GM19099 (cell line): Measurements from ENCODE around the gene ARID3B.

Source experiments
- POLR2A ChIP-seq: IDR thresholded peaks from 3 replicates; pipeline ENCODE4 v1.6.1; 2011; ENCODE audit warnings: low read depth; ENCODE audit not compliant: insufficient read length; ENCODE audit errors: extremely low read depth

ARID3B gene

DNA sequence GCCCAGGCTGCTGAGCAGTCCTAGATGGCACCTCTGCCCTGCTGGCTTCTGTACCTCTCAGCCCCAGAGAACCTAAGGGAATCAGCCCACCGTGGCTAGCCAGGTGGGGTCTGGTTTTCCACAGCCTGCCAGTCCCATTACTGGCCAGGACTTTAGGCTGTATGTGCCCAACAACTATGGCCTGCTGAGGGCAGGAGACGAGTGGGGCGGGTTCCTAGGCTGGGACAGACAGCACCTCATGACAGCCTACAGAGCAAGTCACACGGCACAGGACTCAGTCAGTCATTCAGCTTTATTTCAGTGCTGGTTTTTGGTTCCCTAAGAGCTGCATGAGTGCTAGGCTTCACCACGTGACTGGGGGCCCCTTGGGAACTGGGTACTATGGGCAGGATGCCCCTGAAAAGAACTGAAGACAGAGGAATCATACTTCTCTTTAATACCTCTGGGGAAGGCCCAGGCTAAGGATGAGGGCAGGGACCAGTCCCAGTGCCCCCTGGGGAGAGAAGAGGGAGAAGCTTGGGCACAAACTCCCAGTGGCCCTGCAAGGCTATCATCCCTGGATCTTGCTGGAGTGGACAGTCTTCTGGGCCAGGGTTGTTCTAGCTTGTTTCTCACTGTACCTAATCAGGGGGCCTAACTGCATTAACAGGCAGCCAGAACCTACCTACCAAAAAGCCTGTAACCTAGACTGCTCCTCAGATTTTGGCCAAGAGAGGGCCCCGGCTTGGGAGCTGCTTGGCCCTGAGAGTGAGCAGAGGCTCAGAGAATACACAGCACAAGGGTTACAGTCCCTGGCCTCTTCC is 89.5 kb downstream of the ARID3B start:
- no peak for TF ChIP-seq POLR2A

DNA sequence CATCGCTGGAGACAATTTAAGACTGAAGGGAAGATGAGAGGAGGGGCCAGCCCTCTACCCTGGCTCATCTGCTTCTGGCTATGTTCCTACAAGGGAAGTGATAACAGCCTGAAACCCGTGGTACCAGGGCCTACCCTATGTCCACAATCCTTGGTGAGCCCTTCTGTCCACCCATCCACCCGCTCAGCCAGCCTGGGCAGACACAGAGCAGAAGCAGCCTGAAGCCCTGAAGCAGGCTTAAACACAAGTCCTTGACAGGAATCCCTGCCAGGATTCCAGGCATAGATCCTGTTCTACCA is 90.0 kb downstream of the ARID3B start:
- TF ChIP-seq POLR2A, result no peak

- TF ChIP-seq POLR2A, result no peak
Measured at GRCh38 chr15:74631408-74631807, 90.4 kb downstream of the ARID3B start.

DNA sequence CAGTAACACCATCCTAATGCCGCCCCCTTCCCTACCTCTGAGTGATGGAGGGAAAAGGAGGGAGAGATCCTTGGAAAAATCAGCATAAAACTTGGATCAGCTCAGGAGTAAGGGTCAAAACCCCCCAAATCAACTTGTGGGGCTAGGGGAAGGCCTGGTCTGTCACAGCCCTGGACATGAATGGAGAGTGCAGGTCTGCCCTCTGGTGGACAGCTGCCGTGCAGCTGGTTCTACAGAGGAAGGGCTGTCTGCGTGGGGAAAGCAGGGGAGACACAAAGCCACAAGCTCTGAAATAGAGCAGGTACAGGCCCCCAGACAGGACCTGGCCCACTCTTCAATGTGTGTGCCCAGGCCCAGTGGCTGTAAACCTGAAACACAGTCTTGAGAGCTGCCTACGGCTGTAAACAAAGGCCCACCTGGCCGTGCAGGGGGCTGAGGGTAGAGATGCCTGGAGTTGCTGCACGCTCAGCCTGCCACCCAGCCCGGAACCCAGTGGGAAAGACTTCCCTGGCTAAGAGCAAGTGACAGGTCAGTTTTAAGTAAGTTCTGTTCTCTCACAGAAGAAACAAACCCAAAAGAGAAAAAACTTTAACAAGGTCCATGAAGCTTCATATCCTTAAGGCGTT is 91.0 kb downstream of the ARID3B start:
- no peak for TF ChIP-seq POLR2A

DNA sequence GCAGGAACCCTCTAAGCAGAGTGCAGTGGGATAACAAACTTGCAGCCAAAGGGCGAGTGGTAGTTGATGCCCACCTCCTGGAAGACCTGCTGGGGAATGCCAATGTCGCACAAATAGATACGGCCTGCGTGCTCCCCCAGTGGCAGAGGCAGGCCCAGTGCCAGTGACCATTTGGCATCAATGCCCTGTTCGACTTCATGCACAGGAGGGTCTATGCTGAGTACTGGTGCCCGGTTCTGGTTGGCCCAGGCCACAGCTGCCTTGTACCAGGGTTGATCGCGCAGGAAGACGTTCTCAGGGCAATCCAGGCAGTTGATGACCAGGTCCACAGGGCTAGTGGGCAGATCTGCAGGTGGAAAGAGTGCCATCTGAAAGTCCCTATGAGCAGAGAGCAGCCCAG is 91.6 kb downstream of the ARID3B start:
- no peak for TF ChIP-seq POLR2A

DNA sequence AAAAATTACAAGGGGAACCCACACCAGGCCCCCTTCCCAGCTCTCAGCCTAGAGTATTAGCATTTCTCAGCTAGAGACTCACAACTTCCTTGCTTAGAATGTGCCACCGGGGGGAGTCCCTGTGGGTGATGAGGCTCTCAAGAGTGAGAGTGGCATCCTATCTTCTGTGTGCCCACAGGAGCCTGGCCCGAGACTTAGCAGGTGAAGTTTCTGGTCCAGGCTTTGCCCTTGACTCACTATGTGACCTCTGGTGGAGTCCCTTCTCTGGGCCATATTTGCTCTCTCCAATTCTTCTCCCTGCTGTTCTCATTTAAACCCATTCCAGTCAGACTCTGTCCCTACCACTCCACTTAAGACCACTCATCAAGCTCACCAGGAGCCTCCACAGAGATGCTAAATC is 92.8 kb downstream of the ARID3B start:
- no peak for TF ChIP-seq POLR2A

- TF ChIP-seq POLR2A, result no peak
Measured at GRCh38 chr15:74635228-74635627, 94.2 kb downstream of the ARID3B start.

GRCh38 chr15:74636984-74637383 is 96.0 kb downstream of the ARID3B start:
- no peak for TF ChIP-seq POLR2A

DNA sequence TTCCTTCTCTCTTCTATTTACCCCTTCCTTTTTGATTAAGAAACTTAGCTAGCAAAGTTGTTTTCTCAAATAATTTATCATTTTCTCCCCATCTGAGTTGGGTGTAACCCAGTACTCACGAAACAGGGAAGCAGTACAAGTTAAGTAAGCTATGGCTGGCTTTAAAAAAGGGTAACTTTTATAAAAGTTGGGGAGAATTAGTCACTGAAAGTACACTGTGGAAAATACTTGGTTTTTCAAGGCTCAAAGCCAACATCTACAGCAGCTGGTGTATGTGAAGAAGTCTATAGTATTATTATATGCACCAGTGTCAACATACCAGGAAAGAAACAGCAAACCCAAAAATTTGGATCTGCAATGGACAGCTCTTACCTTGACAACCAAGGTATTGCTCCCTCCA is 100.1 kb downstream of the ARID3B start:
- TF ChIP-seq POLR2A, result no peak

DNA sequence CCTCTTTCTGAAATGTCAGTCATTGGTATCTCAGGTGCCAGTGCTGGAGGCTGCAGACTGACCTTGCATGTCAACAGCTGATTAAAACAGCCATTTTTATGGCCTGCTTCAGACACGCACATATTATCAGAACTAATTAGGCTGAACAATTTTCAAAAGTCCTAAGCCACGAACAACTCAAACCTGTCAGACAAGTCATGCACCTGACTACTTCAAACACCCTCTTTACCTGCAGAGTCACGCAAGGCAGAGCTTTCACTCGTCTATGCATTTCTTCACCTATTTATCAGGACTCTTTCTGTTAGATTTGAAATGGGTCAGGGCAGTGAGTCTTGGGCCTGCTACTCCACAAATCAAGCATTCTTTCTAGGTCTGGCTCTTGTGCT is 101.3 kb downstream of the ARID3B start:
- no peak for TF ChIP-seq POLR2A

DNA sequence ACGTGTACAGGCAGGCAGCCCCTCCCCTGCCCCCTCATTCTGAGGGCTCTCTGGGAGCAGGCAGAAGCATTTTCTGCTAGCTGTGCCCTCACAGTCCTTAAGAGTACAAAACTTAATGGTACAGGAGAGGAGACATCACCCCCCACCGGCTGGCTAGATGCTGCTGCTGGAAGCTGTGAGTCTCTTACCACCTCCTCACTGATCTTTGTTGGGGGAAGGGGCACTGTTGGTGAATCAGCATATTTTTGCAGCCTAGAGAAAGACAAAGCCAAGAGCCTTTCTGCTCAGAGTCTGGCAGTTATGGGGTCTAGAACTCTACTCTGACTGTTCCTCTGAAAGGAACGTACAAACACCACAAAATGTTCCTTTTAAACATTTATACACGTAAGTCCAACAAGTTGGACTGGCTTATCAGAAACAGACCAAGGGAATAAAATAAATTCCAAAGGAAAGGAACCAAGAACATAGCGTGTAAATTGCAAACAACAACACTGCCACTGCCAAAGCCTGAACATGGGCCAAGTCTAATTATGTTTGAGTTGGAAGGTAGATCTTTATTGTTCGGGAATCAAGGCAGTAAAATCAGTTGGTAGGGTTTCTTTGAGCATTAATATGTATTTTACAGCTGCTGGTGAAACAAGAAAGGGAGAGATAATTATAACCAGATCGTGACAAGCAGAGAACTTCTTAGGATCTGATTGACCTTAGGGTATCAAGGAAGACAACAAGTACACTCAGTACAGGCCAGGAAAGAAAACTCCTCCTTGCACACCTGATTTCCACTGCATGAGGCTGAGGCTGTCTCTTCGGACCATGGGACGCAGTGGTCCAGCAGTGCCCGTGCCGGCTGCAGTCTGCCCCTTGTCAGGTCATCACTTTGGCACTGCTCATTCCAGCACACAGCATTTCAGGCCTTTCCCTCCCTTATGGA is 102.0 kb downstream of the ARID3B start:
- TF ChIP-seq POLR2A, result no peak

- no peak for TF ChIP-seq POLR2A
Measured at GRCh38 chr15:74643665-74644204, 102.7 kb downstream of the ARID3B start.

DNA sequence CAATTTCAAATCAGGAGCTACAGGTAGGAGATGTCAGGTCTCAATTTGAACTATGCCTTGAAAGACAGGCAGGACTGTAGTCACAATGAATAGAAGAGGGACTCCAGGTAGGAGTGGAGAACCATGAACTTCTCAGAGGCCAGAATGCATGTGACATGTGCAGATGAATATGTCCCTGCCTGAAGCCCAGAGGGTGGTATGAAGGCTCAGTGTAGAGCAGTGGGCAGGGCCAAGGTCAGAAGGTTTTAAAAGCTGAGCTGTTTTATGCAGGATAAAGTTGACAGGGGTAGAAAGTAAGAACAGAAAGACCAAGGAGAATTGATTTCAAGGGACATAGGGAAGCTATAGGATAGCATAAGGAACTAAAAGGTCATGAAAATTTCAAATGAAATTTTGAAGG is 105.5 kb downstream of the ARID3B start:
- no peak for TF ChIP-seq POLR2A
